Fibroblast of lung (primary cell): ENCODE results near the gene RNF157. TPM values are rescaled to one million over a fixed set of nuclear protein-coding genes. Genes with fewer than 3 reads are reported as not detected.

Source experiments
- DNase-seq, 2 donors: peaks; one replicate each; pipeline versions ENCODE4 v3.0.0 to v3.0.0-alpha.2; 2010; ENCODE audit warnings: low read depth in 2 of 2
- H2AFZ ChIP-seq: 2 replicates; pipeline ENCODE4 v1.5.1; 2012; ENCODE audit warnings: low read length, control low read depth, inconsistent platforms
- H3K27ac ChIP-seq: 2 replicates; pipeline ENCODE4 v1.5.1; 2011; ENCODE audit warnings: low read length, control low read depth; ENCODE audit not compliant: insufficient read depth
- H3K27me3 ChIP-seq: 2 replicates; pipeline ENCODE4 v1.5.1; 2011; ENCODE audit warnings: mild to moderate bottlenecking, low read length; ENCODE audit not compliant: control insufficient read depth, insufficient read depth
- H3K36me3 ChIP-seq: 2 replicates; pipeline ENCODE4 v1.5.1; 2011; ENCODE audit warnings: low read length; ENCODE audit not compliant: control insufficient read depth, insufficient read depth
- H3K4me1 ChIP-seq: 2 replicates; pipeline ENCODE4 v1.5.1; 2011; ENCODE audit warnings: low read length; ENCODE audit not compliant: control insufficient read depth, insufficient read depth; ENCODE audit errors: extremely low read depth
- H3K4me2 ChIP-seq: 2 replicates; pipeline ENCODE4 v1.5.1; 2011; ENCODE audit warnings: low read length, control low read depth; ENCODE audit not compliant: insufficient read depth; ENCODE audit errors: extremely low read depth
- H3K4me3 ChIP-seq, 4 experiments: fragments of 200-600 bp in 1 of 4; sonication (generic) in 1 of 4; replicated peaks in 1 of 4; 2 replicates each; pipeline ENCODE4 v1.5.1; 2011 to 2016; ENCODE audit warnings: low read length in 4 of 4, low read depth in 3 of 4, mild to moderate bottlenecking in 3 of 4, control low read depth in 2 of 4, inconsistent platforms in 1 of 4, mixed read lengths in 1 of 4; ENCODE audit not compliant: insufficient read depth in 1 of 4; ENCODE audit errors: control extremely low read depth in 1 of 4
- H3K79me2 ChIP-seq: 2 replicates; pipeline ENCODE4 v1.5.1; 2012; ENCODE audit warnings: mild to moderate bottlenecking, low read length, inconsistent platforms; ENCODE audit not compliant: control insufficient read depth, insufficient read depth
- H3K9ac ChIP-seq: 2 replicates; pipeline ENCODE4 v1.5.1; 2011; ENCODE audit warnings: mild to moderate bottlenecking, low read length, control low read depth; ENCODE audit not compliant: insufficient read depth
- H3K9me3 ChIP-seq: 2 replicates; pipeline ENCODE4 v1.5.1; 2012; ENCODE audit warnings: low read depth, low read length; ENCODE audit not compliant: control insufficient read depth, insufficient read depth
- H4K20me1 ChIP-seq: 2 replicates; pipeline ENCODE4 v1.5.1; 2011; ENCODE audit warnings: low read length; ENCODE audit not compliant: control insufficient read depth, insufficient read depth; ENCODE audit errors: extremely low read depth
- CTCF ChIP-seq, 2 donors: IDR thresholded peaks in 1 of 2; conservative IDR thresholded peaks in 1 of 2; 1 replicate in 1 of 2; 2 replicates in 1 of 2; pipeline ENCODE4 v1.5.1; 2011 to 2012; ENCODE audit warnings: low read length in 2 of 2, control low read depth in 1 of 2, inconsistent platforms in 1 of 2, low read depth in 1 of 2, mild to moderate bottlenecking in 1 of 2
- EZH2 ChIP-seq: IDR thresholded peaks from 2 replicates; pipeline ENCODE4 v1.5.1; 2012; ENCODE audit warnings: low read length, control low read depth, mild to moderate bottlenecking; ENCODE audit errors: missing control alignments
- polyA plus RNA-seq, 2 donors: library from polyadenylated mRNA; depleted of rRNA in 1 of 2; stranded (reverse) in 1 of 2; unstranded in 1 of 2; fragments of >200 nt; gene quantifications; 2 replicates each; pipeline ENCODE4 v1.2.1, GENCODE V29; 2011 to 2012; ENCODE audit warnings: missing spikeins in 1 of 2
- total RNA-seq: library from RNA; depleted of rRNA; stranded (reverse); fragments of >200 nt; gene quantifications from 2 replicates; pipeline ENCODE4 v1.2.1, GENCODE V29; 2014

Gene RNF157
- total and polyA plus RNA-seq, 2 donors (not counting 1 experiment from before 2014, with no cell fraction given) = 2.0 to 3.1 TPM

DNA sequence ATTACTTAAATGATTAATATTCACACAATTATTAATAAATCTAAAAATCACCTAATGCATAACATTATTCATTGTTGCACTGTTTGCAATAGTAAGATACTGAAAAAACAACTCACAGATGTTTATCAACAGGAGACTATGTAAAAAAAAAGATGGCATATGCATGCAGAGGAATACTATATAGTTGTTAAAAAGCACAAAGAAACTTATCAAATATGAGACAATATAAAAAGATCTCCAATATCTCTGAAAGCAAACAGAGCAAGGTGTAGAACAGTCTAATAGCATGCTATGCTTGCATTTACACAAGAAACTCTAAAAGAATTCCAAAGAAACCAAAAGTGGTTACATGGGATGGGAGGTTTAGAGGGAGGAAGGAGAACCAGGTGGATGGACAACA is 3.7 kb downstream of the RNF157 start:
- no peaks in the 10 kb centered on the region for H3K9me3 ChIP-seq
- no peaks in the 10 kb centered on the region for H3K36me3 ChIP-seq
- no peak for DNase-seq
- H3K4me2 ChIP-seq = no peak overlapping the region
- no peaks in the 10 kb centered on the region for H4K20me1 ChIP-seq
- TF ChIP-seq EZH2 = no peak
- TF ChIP-seq CTCF (conservative IDR thresholded peaks at IDR 0.05 in 1 of 2, IDR thresholded peaks at IDR 0.05 in 1 of 2; ENCODE audit: low read depth in 1 of 2, low read length in 2 of 2) = no peak
- H3K4me3 ChIP-seq = no peak overlapping the region
- H3K27ac ChIP-seq = no peak overlapping the region
- H3K9ac ChIP-seq = no peak overlapping the region
- peaks cover 2% of the 10 kb centered on the region for H3K4me1 ChIP-seq
- no peak overlapping the region for H2AFZ ChIP-seq
- no peaks in the 10 kb centered on the region for H3K79me2 ChIP-seq
- H3K27me3 ChIP-seq = peaks cover 7% of the 10 kb centered on the region

DNA sequence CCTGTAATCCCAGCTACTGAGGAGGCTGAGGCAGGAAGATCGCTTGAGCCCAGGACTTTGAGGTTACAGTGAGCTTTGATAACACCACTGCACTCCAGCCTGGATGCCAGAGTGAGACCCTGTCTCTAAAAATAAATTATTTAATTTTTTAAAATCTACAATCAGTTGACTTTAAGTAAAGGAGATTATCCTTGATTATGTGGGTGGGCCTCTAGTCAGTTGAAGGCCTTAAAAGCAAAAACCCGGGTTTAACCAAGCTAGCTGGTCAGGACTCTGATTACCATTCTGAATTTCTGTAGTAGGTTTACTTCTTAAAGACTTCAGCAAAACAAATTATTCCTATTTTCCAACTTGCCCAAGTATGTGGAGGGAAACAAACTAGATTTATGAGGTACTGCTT is 4.4 kb downstream of the RNF157 start:
- no peak overlapping the region for H3K4me2 ChIP-seq
- H2AFZ ChIP-seq = no peak overlapping the region
- H3K4me1 ChIP-seq = peaks cover 2% of the 10 kb centered on the region
- no peak for DNase-seq
- H3K9me3 ChIP-seq = no peaks in the 10 kb centered on the region
- no peak overlapping the region for H3K27ac ChIP-seq
- H3K9ac ChIP-seq = no peak overlapping the region
- no peak for TF ChIP-seq CTCF (conservative IDR thresholded peaks at IDR 0.05 in 1 of 2, IDR thresholded peaks at IDR 0.05 in 1 of 2; ENCODE audit: low read depth in 1 of 2, low read length in 2 of 2)
- TF ChIP-seq EZH2 = no peak
- no peak overlapping the region for H3K4me3 ChIP-seq
- no peaks in the 10 kb centered on the region for H3K36me3 ChIP-seq
- no peaks in the 10 kb centered on the region for H3K79me2 ChIP-seq
- H4K20me1 ChIP-seq = no peaks in the 10 kb centered on the region
- H3K27me3 ChIP-seq = peaks cover 4% of the 10 kb centered on the region

GRCh38 chr17:76234354-76234679 is 6.0 kb downstream of the RNF157 start:
- Histone ChIP-seq H3K9ac (no peak overlapping the region), H3K4me1 (peaks cover 2% of the 10 kb centered on the region), H3K27ac (no peak overlapping the region), H3K36me3 (no peaks in the 10 kb centered on the region), H3K4me2 (no peak overlapping the region), H4K20me1 (no peaks in the 10 kb centered on the region), H3K27me3 (no peaks in the 10 kb centered on the region), H3K79me2 (no peaks in the 10 kb centered on the region), H2AFZ (no peak overlapping the region), H3K4me3 (no peak overlapping the region), H3K9me3 (no peaks in the 10 kb centered on the region)
- TF ChIP-seq EZH2 (no peak), CTCF (conservative IDR thresholded peaks at IDR 0.05 in 1 of 2, IDR thresholded peaks at IDR 0.05 in 1 of 2; ENCODE audit: low read depth in 1 of 2, low read length in 2 of 2) (no peak)
- no peak for DNase-seq
